ENCODE results near the gene DDN.

The DDN gene

DNA sequence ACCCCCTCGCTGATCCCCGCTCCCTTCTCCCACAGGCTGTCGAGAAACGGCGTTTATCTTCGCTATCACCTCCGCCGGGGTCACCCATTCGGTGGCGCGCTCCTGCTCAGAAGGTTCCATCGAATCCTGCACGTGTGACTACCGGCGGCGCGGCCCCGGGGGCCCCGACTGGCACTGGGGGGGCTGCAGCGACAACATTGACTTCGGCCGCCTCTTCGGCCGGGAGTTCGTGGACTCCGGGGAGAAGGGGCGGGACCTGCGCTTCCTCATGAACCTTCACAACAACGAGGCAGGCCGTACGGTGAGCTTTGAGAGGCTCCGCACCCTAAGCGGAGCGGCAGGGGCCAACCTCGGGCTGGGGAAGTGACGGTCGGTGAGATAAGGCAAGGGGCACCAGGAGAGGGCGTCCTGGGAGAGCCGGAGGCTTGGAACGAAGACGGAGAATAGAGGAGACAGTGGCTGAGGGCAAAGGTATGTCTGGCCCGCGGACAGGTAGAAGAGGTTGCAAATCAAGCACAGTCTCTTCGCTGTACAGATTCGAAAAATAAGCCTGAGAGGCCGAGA is 18.7 kb downstream of the DDN start:
- DNase-seq, result no peak

GRCh38 chr12:48979602-48980388 is 19.4 kb downstream of the DDN start:
- no peak for DNase-seq

DNA sequence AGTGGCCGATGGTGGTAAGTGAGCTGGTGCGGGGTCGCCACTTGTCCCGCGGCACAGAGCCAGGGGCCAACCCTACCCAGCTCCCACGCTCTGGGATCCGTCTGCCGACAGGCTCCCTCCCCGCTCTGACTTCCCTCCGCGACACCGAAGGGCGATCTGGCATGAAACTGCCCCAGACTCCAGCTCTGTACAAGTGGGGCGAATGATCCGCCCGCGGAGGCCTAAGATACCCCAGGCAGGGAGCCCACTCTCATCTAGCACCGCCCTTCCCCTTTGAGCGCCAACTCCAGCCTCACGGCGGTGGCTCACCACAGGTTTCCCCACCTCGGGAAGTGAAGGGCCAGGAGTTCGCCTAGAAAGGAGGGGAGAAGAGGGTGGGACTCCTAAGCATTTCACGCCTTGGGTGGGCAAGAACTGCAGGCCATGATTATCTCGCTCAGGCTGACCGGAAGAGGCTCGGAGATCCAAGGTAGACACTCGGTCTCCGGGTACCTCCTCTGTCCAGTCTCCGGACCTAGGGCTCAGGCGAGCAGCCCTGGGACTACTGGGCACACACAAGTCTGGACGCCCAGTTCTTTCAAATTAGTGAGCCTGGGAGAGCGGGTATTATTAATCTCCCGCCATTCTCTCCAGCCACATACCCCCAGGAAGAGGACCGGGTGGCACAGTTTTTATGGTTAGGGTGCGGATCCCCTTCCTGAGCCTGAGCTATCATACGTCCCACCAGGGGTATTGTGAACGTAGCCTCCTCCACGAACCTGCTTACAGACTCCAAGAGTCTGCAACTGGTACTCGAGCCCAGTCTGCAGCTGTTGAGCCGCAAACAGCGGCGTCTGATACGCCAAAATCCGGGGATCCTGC is 20.2 kb downstream of the DDN start:
- no peak for DNase-seq

GRCh38 chr12:48978291-48978740 is 20.9 kb downstream of the DDN start, which contains the start of gene WNT1:
TSS of gene WNT1 (plus strand) at chr12:48978322. CDS start at chr12:48978651, 329 bp downstream.
- DNase-seq, result no peak

DNA sequence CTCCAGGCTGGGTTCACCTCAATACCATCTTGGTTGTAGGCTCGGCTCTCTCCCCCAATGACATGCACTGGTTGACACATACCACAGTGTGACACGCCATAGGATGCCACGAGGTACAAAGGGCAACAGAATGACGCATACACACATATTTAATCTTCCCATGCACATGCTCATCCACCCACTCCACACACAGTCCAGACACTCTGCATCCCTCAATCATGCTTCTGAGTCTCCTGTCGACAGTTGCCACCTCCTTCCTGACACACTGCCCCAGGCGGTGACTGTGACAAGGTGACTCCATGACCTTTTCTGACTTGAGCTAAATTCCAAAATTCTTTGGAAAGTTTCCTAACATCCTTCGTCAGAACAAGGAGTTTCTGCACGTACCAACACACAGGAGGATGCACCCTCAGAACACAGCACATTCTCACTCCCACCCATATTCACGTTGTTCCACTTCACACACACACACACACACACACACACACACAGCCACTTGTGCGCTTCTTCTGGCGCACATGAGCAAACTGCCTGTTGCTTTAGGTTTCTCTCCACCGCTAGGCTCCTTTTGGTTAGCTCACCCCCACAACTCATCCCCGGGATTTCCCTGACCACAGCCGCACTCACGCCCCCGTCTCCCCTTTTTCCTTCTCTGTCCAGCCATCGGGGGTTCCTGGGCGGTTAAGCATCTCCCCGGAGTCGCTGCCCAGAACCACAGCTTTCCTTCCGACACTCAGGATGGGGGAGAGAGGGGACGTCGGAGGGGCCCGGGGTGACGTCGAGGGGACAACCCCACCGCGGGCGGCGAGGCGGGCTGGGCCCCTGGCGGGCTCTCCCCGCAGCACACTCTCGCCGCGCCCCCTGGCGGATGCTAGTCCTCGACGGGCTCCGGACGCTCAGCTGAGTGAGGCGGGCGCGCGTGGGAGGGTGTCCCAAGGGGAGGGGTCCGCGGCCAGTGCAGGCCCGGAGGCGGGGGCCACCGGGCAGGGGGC is 21.6 kb downstream of the DDN start:
- DNase-seq, result no peak

- no peak for DNase-seq
Measured at GRCh38 chr12:48973941-48974673, 25.1 kb downstream of the DDN start.

- no peak for DNase-seq
Measured at GRCh38 chr12:48973531-48973930, 25.6 kb downstream of the DDN start.

- no peak for DNase-seq
Measured at GRCh38 chr12:48972952-48973483, 26.2 kb downstream of the DDN start.

DNA sequence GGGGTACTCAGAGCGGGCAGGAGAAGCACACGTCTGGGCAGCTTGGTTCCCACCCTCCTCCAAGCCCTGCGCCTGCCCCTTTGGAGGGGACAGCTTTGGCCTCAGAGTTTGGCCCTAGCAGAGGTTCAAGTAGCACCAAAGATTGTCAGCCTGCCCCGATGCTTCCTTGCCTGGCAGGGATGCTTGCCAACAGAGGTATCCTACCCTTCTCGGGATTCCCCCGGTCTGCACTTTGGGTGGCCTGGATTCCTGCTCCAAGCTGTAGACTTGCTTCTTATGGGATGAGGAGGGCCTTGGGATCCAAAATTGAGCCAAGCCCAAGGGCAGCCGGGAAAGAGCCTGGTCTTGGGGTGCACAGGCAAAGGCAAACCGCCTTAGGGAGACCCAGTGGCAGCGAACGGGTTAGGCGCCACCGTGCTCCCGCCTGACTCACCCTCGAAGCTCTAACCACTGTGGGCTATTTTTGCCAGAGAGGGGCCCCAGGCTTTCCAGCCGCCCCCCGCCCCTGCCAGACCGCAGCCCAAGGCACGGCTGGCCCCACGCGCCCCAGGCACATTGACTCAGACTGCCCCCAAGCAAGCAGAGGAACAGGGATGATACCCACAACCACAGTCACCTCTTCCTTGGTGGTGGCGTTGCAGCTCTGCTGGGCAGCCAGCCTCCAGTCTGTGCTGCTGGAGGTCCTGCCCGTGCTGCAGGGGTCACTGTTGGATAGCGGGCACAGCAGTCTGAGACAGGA is 26.8 kb downstream of the DDN start:
- DNase-seq, result no peak

GRCh38 chr12:48970702-48971334 is 28.4 kb downstream of the DDN start:
- DNase-seq, result no peak

- no peak for DNase-seq
Measured at GRCh38 chr12:48969833-48970701, 29.1 kb downstream of the DDN start.

- no peak for DNase-seq
Measured at GRCh38 chr12:48969160-48969771, 29.9 kb downstream of the DDN start.

DNA sequence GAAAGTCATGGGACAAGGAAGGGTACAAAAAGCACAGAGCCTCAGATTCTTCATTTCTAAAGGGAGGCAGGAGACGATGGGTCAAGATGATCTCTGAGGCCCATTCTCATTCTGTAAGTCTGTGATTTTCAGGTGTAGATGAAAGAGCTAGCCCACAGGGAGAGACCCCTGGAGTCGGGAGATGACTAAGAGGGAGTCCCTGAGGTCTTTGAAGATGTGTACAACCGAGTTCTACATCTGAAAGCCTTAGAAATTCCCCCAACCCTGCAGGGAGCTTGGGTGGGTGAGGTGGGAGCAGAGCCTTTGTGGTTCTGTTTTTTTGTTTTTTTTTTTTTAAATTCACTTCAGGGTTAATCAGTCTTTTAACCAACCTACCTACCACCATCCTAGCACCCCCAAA is 30.7 kb downstream of the DDN start:
- DNase-seq, result no peak

GRCh38 chr12:48967991-48968390 is 31.2 kb downstream of the DDN start:
- DNase-seq, result no peak

- no peak for DNase-seq
Measured at GRCh38 chr12:48966177-48966895, 32.8 kb downstream of the DDN start.

DNA sequence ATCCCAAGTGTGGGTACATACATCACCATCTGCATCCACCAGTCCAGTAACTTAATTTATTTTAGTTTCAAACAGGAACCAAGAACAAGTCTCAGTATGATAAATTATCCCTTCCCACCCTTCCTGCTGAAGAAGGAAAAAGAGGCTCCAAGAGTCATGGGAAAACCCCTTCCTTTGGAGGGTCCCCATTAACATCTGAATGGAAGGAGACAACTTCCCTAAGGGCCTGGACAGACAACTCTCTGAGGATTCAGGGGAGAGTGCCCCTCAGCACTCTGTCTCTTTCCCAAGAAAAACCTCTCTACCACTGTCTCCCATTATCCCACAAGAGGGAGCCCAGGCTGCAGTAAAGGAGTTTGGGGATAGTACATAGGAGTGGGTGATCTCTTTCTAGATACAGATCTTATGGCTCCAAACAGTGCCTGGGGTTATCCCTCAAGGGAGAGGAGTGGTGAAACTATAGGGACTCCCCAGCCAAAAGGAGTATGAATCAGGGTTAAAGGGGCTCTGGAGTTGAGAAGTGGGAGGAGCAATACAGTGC is 33.8 kb downstream of the DDN start:
- DNase-seq, result no peak

- no peak for DNase-seq
Measured at GRCh38 chr12:48961801-48962200, 37.4 kb downstream of the DDN start.

DNA sequence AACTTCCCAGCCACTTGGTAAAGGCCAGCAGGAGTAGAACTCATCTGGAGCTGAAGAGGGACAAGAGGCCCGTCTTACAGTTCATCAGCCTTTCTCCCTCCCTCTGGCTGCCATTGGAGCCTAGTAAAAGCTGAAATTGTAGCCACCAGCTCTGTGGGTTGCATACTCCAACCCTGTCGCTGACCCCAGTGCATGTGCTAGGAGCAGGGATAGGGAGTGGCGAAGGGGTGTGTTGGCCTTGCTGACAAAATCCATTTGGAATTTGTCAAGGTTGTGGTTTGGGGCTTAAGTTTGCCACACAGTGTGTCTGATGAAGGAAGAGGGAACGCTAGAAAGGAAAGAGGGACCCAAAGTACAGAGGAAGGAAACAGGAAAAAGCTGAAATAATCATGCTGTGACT is 37.8 kb downstream of the DDN start:
- DNase-seq, result no peak
